ENCODE results near the gene TAS1R3. TPM values are rescaled to one million over a fixed set of nuclear protein-coding genes. Genes with fewer than 3 reads are reported as not detected.

TAS1R3 gene
- total and polyA plus RNA-seq, 2 of the 4 experiments (the other 2 are of a cell fraction), result under 0.01 to 0.05 TPM

DNA sequence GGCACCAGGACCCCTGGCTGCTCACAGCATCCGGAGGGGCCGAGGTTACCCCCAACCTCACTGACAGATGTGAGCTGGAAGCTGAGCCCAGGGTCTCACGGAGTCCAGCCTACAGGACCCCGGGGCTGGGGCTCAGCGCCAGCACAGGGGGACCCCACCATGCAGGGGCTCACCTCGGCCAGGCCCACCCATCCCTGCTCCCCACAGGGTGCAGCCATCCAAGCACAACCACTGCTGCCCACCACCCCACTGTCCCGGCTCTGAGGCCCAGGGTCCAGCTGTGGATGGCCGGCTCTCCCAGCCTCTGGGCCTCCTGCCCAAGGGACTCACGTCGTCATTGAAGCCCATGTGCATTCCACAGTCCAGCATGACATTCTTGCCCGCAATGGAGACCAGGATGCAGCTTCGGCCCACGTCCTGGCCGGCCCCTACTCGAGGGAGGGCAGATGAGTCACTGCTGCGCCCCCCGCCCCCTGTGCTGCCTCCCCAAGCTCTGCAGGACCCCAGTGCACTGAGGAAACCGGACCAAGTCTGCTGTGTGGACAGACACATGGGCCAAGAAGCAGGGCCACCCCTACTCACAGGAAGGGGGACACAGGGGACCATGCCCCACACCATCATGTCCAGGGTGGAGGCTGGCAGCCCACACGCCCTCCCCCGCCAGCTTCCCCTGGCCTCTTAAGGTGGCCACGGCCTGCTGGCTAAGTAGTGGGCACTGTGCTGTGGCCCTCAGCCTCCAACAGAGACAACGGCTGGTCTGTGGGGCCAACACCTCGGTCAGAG is 10.2 kb upstream of the TAS1R3 start (continued):
- no peak for TF ChIP-seq FOS (IDR thresholded peaks at IDR 0.05; ENCODE audit: low read depth, low read length)

DNA sequence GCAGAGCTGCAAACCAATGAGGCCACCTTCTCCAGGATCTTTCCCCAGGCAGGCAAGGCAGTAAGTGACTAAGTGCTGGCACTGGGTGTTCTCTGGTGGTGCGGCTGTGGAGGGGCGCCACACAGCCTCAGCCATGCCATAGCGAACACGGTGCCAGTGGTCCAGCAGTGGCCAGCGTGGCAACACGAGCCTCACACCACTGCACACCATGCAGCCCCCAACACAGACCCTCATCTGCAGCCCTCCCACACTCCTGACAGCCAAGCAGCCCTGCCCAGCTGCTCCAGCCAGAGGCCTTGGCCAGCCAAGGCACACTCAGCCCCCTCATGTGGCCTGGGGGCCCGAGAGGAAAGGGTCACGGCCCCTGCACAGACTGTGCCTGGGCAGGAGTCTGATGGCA is 9.6 kb upstream of the TAS1R3 start:
- Histone ChIP-seq H2BK15ac (ENCODE audit: low read depth, low read length) (no peak overlapping the region), H3K14ac (replicated peaks; ENCODE audit: low read depth, low read length) (no peak overlapping the region), H4K5ac (ENCODE audit: low read depth, low read length) (no peak overlapping the region), H3K4me3 (ENCODE audit: insufficient read depth, low read depth, low read length) (no peak overlapping the region), H3K18ac (ENCODE audit: low read depth, low read length) (no peak overlapping the region), H4K8ac (ENCODE audit: low read depth in 2 of 2, low read length in 2 of 2) (no peak overlapping the region), H3K36me3 (ENCODE audit: control insufficient read depth, insufficient read depth, low read length) (peaks cover 25% of the 10 kb centered on the region), H3K9me3 (ENCODE audit: control insufficient read depth, insufficient read depth, low read length) (no peaks in the 10 kb centered on the region), H3K27ac (ENCODE audit: insufficient read depth, low read length) (no peak overlapping the region; the same call in 1 of the 2 replicates), H3K27me3 (ENCODE audit: control insufficient read depth, insufficient read depth, low read length) (no peaks in the 10 kb centered on the region), H3K4me2 (ENCODE audit: low read depth, low read length) (no peak overlapping the region), H2BK20ac (ENCODE audit: low read depth, low read length) (no peak overlapping the region), H4K20me1 (ENCODE audit: insufficient read depth, low read length) (peaks cover 73% of the 10 kb centered on the region), H2AK9ac (replicated peaks; ENCODE audit: low read depth, low read length, poor library complexity) (no peak overlapping the region), H2AFZ (replicated peaks; ENCODE audit: low read length, poor library complexity) (no peak overlapping the region), H3K56ac (ENCODE audit: extremely low read depth, insufficient read depth, low read length) (no peak overlapping the region), H3K23ac (ENCODE audit: low read depth, low read length) (no peak overlapping the region), H2AK5ac (ENCODE audit: low read depth, low read length) (no peak overlapping the region), H3K4ac (ENCODE audit: low read depth, low read length) (no peak overlapping the region), H4K91ac (ENCODE audit: insufficient read depth, low read depth, low read length) (no peak overlapping the region), H2BK5ac (ENCODE audit: low read depth, low read length, poor library complexity, severe bottlenecking) (no peak overlapping the region), H3K9ac (ENCODE audit: low read depth, low read length) (no peak overlapping the region), H3K4me1 (ENCODE audit: control insufficient read depth, insufficient read depth, low read length) (peaks cover 16% of the 10 kb centered on the region; the same call in 1 of the 2 replicates), H3K79me1 (ENCODE audit: low read depth in 1 of 2, low read length in 2 of 2) (peaks cover 4 to 73% of the 10 kb centered on the region in 2 experiments), H3K9me1 (ENCODE audit: insufficient read depth, low read length) (peaks cover 4% of the 10 kb centered on the region), H2BK120ac (ENCODE audit: low read depth, low read length) (no peak overlapping the region)
- ChIA-PET POLR2A (ENCODE audit: unreplicated experiment) (no interaction called here), CTCF (no interaction called here)
- intact Hi-C loops (cut with micrococcal nuclease), result no loop called here
- ATAC-seq (ENCODE audit: low read depth) (no peak), DNase-seq (no peak)
- BruUV-seq (replicated peaks), result no TSS peak
- 92% methylated on average over 7 of the region's 8 CpGs; no CpG with 5 or more reads in 1 of the 2 experiments for WGBS, 2 experiments (ENCODE audit: extremely low coverage in 2 of 2, insufficient read length in 1 of 2)
- in situ Hi-C loops (cut with MboI; ENCODE audit: low sequenced_read_pairs), result no loop called here
- dilution Hi-C loops (cut with HindIII; ENCODE audit: low sequenced_read_pairs, unreplicated experiment), result no loop called here
- no peak for TF ChIP-seq BHLHE40 (IDR thresholded peaks at IDR 0.05; ENCODE audit: low read depth, low read length)
- no peak for TF ChIP-seq MXI1 (IDR thresholded peaks at IDR 0.05; ENCODE audit: borderline replicate concordance, low read depth, low read length)
- TF ChIP-seq, protein P1, sequence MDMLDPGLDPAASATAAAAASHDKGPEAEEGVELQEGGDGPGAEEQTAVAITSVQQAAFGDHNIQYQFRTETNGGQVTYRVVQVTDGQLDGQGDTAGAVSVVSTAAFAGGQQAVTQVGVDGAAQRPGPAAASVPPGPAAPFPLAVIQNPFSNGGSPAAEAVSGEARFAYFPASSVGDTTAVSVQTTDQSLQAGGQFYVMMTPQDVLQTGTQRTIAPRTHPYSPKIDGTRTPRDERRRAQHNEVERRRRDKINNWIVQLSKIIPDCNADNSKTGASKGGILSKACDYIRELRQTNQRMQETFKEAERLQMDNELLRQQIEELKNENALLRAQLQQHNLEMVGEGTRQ (IDR thresholded peaks at IDR 0.05; ENCODE audit: low read depth, low read length), result no peak
- TF ChIP-seq MAZ (IDR thresholded peaks at IDR 0.05; ENCODE audit: borderline replicate concordance, low read depth, low read length), result no peak
- TF ChIP-seq, protein P2, sequence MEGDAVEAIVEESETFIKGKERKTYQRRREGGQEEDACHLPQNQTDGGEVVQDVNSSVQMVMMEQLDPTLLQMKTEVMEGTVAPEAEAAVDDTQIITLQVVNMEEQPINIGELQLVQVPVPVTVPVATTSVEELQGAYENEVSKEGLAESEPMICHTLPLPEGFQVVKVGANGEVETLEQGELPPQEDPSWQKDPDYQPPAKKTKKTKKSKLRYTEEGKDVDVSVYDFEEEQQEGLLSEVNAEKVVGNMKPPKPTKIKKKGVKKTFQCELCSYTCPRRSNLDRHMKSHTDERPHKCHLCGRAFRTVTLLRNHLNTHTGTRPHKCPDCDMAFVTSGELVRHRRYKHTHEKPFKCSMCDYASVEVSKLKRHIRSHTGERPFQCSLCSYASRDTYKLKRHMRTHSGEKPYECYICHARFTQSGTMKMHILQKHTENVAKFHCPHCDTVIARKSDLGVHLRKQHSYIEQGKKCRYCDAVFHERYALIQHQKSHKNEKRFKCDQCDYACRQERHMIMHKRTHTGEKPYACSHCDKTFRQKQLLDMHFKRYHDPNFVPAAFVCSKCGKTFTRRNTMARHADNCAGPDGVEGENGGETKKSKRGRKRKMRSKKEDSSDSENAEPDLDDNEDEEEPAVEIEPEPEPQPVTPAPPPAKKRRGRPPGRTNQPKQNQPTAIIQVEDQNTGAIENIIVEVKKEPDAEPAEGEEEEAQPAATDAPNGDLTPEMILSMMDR (conservative IDR thresholded peaks at IDR 0.05; ENCODE audit: low read depth, low read length), result no peak
- TF ChIP-seq FOS (IDR thresholded peaks at IDR 0.05; ENCODE audit: low read depth, low read length), result no peak
- no peak for TF ChIP-seq NFE2L2 (IDR thresholded peaks at IDR 0.05; ENCODE audit: low read depth, low read length)
- TF ChIP-seq POLR2A (IDR thresholded peaks at IDR 0.05; ENCODE audit: low read depth, low read length), result no peak
- no peak for TF ChIP-seq MAFK (IDR thresholded peaks at IDR 0.05; ENCODE audit: low read depth, low read length)
- TF ChIP-seq RFX5 (IDR thresholded peaks at IDR 0.05; ENCODE audit: low read depth, low read length), result no peak
- no peak for TF ChIP-seq CHD1 (IDR thresholded peaks at IDR 0.05; ENCODE audit: low read depth, low read length)
- TF ChIP-seq, protein P3, sequence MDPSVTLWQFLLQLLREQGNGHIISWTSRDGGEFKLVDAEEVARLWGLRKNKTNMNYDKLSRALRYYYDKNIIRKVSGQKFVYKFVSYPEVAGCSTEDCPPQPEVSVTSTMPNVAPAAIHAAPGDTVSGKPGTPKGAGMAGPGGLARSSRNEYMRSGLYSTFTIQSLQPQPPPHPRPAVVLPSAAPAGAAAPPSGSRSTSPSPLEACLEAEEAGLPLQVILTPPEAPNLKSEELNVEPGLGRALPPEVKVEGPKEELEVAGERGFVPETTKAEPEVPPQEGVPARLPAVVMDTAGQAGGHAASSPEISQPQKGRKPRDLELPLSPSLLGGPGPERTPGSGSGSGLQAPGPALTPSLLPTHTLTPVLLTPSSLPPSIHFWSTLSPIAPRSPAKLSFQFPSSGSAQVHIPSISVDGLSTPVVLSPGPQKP (IDR thresholded peaks at IDR 0.05; ENCODE audit: borderline replicate concordance, low read depth, low read length), result no peak
- TF ChIP-seq RCOR1 (IDR thresholded peaks at IDR 0.05; ENCODE audit: insufficient replicate concordance, low read length), result no peak
